GM19043 (cell line): ENCODE measurements around the gene ENOX1.

Experiments
- ATAC-seq: cut with Tn5 transposase; IDR thresholded peaks from one replicate; pipeline ENCODE4 v1.9.1; 2021; ENCODE audit warnings: low read depth; ENCODE audit not compliant: unreplicated experiment

The ENOX1 gene

GRCh38 chr13:43785650-43786471 is 911 bp downstream of the ENOX1 start:
- ATAC-seq: no peak

DNA sequence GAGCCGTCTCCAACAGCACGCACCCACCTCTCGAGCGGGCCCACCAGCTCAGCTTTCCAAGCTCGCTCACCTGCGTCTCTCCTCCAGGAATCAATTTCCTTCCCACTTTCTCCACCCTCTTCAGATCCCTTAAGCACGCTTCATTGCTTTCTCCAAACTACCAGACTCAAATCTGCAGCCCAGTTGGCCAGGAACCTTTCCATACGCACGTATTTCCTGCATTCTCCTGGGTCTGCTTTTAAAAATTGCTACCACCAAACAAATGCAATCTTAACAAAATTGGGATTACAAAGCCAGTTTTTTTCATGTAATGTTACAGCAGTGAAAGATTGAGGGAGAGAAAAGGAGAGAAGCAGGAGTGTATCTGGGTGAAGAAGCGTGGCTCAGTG is 1.5 kb downstream of the ENOX1 start:
- ATAC-seq: no peak

DNA sequence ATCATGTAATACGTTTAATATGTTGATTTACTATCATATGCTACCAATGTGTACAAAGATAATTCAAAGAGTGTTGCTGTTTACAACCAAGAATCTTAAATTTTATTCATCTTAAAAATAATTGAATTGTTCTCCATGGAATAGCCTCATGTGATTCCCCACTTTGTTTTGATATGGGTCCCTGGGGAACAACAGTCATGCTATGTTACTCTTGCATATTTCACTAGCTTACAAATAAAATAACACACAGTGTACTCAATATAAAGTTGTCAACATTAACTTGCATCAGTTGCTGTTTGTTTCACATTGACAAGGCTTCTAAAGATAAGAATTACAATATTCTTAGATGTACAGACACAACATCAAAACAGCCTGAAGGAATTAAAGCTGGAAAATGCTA is 2.3 kb downstream of the ENOX1 start:
- no peak for ATAC-seq

DNA sequence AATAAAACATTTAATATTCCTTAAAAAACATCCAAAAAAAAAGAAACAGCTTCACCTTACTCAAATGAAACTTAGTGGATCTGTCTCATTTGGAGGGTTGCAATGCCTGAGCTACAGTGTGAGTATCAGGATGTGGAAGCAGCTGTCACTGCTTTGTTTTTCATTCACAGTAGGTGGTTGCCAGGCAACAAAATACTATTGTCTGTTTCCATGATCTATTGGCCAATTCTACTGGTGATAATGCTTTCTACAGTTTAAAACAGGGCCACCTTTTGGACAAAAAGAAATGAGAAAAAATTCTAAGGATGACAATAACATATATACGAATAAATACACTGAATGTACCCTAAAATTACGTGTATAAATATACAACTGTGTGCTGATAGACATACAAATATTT is 3.0 kb downstream of the ENOX1 start:
- no peak for ATAC-seq

DNA sequence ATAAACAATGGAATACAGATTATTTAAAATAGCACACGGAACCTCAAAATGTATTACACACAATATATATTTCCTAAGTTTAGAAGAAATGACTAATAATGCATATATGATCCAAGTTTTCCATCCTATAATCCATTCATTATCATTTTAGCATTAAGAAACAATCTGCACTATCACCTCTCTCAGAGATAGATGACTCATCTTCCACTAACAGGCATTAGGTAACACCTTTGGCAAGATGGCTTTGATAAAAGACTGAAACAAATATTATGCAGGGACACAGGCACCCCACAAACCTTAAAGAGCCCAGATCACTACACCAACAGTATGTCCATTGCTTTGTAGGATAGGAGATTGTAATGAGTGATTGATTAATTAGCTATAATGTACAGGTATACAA is 4.1 kb downstream of the ENOX1 start:
- no peak for ATAC-seq

GRCh38 chr13:43780666-43781065 is 6.1 kb downstream of the ENOX1 start:
- no peak for ATAC-seq

- ATAC-seq: no peak
Observed at GRCh38 chr13:43776501-43777079, 10.2 kb downstream of the ENOX1 start.

DNA sequence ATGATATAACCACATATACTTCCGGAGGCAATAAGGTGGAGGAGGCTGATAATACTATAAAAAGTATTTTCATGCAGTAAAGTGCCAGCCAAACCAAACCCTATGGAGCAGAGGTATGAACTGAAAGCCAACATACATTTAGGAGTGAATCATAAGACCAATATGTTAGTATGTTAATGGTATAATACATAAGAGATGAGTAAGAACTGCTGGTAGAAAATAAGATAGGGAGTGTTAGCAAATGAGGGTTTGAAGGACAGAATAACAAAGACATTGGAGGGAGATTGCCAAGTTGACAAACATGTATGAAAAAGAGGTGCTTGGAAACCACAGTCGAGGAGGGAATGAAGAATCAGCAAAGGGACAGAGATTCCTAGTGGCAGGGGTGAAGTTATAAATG is 10.8 kb downstream of the ENOX1 start:
- no peak for ATAC-seq

DNA sequence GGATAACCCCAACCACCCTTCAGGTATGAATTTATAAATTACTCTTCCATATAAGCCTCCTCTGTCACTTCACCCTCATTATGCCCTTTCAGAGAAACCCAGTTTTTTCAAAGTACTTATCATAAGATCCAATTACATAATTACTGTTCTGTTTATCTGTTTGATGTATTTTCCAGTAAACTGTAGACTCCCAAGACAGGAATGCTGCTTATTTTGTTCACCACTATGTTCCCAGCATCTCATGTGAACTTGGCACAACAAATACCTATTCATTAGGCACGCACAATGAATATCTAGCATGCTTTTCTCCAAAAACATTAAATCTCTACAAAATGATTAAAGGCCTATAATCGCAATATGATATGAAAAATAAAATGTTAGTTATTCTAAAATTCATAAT is 13.2 kb downstream of the ENOX1 start:
- no peak for ATAC-seq

- no peak for ATAC-seq
Observed at GRCh38 chr13:43770871-43771270, 15.9 kb downstream of the ENOX1 start.

DNA sequence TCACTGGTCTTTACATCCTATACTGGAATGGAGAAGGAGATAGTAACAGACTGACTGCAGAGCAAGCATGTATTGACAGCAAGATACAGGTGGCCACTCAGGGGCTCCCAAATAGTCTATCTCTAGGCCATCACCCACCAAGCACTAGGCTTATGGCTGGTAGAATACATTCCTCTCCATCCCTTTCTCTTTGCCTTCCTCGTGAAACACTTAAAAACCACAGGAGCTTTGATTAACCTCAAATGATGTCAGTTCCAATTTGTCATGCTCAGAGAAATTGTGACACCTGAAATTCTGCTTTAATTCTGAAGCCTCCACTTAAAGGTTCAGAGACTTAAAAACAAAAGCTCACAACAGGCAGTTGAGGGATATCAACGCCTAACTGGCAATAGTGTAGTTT is 17.2 kb downstream of the ENOX1 start:
- no peak for ATAC-seq

- ATAC-seq: no peak
Observed at GRCh38 chr13:43767341-43767931, 19.3 kb downstream of the ENOX1 start.

- ATAC-seq: no peak
Observed at GRCh38 chr13:43766725-43767124, 20.0 kb downstream of the ENOX1 start.

- ATAC-seq: no peak
Observed at GRCh38 chr13:43764349-43764748, 22.4 kb downstream of the ENOX1 start.

DNA sequence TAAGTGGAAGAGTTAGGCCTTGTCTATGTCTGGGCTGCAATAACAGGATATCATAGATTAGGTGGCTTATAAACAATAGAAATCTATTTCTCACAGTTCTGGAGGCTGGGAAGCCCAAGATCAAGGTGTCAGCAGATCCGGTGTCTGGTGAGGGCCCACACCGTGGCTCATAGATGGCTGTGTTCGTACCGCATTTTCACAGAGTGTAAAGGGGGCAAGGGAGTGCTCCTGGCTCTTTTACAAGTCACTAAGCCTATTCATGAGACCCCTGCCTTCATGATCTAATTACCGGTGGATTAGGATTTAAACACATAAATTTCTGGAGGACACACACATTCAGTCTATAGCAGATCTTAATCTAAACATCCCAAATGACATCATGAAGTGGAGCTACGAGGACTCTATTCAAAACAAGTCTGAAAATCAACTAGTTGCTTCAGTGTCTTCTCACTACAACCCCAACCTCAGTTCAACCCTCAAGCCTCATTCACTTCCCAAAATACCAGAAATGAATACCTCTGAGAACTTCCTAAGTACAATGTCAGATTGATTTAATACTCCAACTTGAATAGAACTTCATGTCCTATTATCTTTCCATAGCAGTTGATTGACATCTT is 23.5 kb downstream of the ENOX1 start:
- no peak for ATAC-seq

- ATAC-seq: no peak
Observed at GRCh38 chr13:43761616-43762315, 25.0 kb downstream of the ENOX1 start.

- no peak for ATAC-seq
Observed at GRCh38 chr13:43760257-43760656, 26.5 kb downstream of the ENOX1 start.

GRCh38 chr13:43758834-43759233 is 27.9 kb downstream of the ENOX1 start:
- ATAC-seq: peak; percentile 61

DNA sequence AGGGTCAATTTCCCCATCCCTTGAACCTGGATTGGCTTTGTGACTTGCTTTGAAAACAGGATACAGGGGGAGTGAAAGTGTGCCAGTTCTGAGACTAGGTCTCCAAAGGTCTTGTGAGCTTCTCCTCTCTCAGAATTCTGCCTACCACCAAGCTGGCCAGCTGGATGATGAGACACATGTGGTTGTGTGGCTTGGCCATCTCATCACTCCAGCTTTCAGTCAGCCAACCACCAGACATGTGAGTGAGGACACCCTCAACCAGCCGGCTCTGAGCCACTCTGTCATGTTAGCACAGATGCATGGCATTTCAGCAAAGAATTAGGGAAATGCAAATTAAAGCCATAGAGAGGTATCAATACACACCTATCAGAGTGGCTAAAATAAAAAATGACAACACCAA is 29.5 kb downstream of the ENOX1 start:
- no peak for ATAC-seq

- no peak for ATAC-seq
Observed at GRCh38 chr13:43755844-43756243, 30.9 kb downstream of the ENOX1 start.

DNA sequence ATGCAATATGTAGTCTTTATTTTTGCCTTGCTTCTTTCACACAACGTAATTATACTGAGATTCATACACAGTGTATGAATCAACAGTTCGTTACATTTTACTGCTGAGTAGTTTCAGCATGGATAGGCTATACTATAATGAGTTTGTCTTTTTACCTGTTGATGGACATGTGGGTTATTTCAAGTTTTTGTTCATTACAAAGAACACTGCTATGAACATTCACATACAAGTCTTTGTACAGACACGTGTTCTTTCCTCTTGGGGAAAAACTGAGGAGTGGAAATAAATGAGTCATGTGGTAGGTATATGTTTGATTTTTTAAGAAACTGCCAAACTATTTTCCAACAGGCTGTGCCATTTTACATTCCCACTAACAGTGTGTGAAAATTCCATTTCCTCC is 35.1 kb downstream of the ENOX1 start:
- no peak for ATAC-seq
